NCI-H460 (cell line): ENCODE results near the gene NRIP2. TPM values are rescaled to one million over a fixed set of nuclear protein-coding genes. Genes with fewer than 3 reads are reported as not detected.
A peak's percentile ranks its signal among the peaks of the same experiment; 100 is the strongest.
"Not testable (repeated sequence)": the region's sequence is repeated elsewhere in the genome, so short reads cannot be mapped to it uniquely, and the experiment has no call there.

ENCODE experiments used
- DNase-seq: peaks from one replicate; pipeline ENCODE4 v3.0.0-alpha.2; 2016; ENCODE audit warnings: low read depth; ENCODE audit errors: extremely low read depth
- polyA plus RNA-seq: library from polyadenylated mRNA; depleted of rRNA; stranded (reverse); fragments of >200 nt; gene quantifications from 2 replicates; pipeline ENCODE4 v1.2.3, GENCODE V29; 2014; cell fraction: nucleus; rRNA removed
- total RNA-seq: library from RNA; depleted of rRNA; stranded (reverse); fragments of >200 nt; shearing (Covaris generic); gene quantifications from 2 replicates; pipeline ENCODE4 v1.2.3, GENCODE V29; 2014; rRNA removed

Gene NRIP2, protein sequence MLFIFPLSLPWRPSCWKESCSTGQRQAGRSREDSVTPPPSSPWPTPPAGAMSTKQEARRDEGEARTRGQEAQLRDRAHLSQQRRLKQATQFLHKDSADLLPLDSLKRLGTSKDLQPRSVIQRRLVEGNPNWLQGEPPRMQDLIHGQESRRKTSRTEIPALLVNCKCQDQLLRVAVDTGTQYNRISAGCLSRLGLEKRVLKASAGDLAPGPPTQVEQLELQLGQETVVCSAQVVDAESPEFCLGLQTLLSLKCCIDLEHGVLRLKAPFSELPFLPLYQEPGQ
- not detected in 2 replicates for total RNA-seq
- polyA plus RNA-seq = not detected in 2 replicates

- no peak for DNase-seq
Measured at GRCh38 chr12:2834581-2835491, at the start of gene NRIP2. TSS of gene NRIP2 (minus strand) at chr12:2835035. CDS start at chr12:2834983, 52 bp downstream.

- no peak for DNase-seq
Measured at GRCh38 chr12:2879853-2880252, 45.0 kb upstream of the NRIP2 start.

- no peak for DNase-seq
Measured at GRCh38 chr12:2877953-2878732, 43.3 kb upstream of the NRIP2 start.

GRCh38 chr12:2877047-2877952 is 42.5 kb upstream of the NRIP2 start, which contains the start of the genes FOXM1 and RHNO1:
TSS of gene FOXM1 (minus strand) at chr12:2877174. CDS start at chr12:2874478, 2,696 bp downstream.
TSS of gene RHNO1 (plus strand) at chr12:2877223. CDS start at chr12:2885367, 8,144 bp downstream.
- DNase-seq = peak; percentile 73

- DNase-seq = no peak
Measured at GRCh38 chr12:2876431-2877046, 41.7 kb upstream of the NRIP2 start.

DNA sequence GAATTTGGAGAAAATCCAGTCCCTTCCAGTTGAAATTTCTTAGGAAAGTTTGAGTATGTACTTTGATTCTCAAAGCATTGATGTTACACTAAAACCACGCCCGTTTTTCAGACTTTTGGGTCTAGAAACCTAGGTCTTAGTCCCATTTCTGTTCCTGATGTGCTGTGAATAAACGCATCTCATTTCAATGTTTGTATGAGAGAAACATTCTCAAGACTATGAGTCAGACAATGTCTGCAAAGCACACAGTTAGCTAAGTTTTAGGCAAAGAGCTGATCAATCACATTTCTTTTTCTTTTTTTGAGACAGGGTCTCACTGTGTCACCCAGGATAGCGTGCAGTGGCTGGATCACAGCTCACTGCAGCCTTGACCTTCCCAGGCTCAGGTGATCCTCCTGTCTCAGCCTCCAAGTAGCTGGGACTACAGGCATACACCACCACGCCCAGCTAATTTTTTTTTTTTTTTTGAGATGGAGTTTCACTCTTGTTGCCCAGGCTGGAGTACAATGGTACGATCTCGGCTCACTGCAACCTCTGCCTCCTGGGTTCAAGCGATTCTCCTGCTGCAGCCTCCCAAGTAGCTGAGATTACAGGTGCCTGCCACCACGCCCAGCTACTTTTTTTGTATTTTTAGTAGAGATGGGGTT is 34.3 kb upstream of the NRIP2 start:
- not testable (repeated sequence) for DNase-seq

DNA sequence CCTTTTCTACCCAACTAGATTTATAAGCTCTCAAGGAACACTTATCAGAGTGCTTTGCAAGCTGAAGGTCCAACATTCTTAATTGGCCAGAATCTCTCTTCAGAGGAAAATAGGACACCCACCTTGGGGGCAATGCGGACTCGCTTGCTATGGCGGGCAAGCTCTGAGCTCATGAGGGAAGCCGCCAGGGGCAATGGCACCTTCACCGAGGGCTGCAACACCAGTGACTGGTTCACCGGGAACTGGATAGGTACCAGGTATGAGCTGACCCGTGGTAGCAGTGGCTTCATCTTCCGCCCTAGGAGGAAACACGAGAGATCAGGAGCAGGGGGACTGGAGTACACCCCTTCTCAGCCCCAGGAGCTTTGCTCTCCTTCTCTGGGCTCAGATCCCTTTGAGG is 29.4 kb upstream of the NRIP2 start:
- DNase-seq = no peak

DNA sequence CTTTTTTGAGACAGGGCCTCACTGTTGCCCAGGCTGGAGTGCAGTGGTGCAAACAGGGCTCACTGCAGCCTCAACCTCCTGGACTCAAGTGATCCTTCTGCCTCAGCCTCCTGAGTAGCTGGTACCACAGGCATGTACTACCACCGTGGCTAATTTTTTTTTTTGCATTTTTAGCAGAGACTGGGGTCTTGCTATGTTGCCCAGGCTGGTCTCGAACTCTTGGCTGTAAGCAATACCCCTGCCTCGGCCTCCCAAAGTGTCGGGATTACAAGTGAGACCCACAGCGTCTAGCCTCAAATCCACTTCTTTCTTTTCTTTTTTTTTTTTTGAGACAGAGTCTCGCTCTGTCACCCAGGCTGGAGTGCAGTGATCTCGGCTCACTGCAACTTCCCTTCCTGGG is 28.6 kb upstream of the NRIP2 start:
- not testable (repeated sequence) for DNase-seq

DNA sequence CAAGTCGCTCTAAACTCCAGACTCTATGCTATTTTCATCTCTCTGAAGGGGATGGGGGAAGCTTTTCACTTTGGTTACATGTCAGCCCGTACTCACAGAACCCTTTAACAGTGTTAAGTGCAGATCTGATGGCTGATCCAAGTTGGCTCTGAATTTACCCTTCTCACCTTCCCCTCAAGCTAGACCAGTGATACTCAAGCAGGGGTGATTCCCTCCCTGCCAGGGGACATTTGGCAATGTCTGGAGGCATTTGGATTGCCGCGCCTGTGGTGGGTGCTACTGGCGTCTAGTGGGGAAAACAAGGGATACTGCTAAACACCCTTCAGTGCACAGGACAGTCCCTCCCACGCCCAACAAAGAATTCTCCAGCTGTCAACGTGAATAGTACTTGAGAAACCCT is 28.0 kb upstream of the NRIP2 start:
- DNase-seq = no peak

DNA sequence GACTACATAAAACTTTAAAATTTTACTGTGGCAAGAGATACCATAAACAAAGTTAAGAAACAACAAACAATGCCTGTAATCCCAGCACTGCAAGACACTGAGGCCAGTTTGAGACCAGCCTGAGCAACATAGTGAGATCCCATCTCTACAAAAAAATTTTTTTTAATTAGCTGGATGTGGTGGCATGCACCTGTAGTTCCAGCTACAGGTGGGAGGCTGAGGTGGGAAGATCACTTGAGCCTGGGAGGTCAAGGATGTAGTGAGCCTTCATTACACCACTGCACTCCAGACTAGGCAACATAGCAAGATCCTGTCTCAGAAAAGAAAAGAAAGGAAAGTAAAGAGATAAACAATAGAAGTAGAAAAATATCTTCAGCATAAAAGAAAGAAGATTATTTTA is 25.3 kb upstream of the NRIP2 start:
- DNase-seq = no peak

DNA sequence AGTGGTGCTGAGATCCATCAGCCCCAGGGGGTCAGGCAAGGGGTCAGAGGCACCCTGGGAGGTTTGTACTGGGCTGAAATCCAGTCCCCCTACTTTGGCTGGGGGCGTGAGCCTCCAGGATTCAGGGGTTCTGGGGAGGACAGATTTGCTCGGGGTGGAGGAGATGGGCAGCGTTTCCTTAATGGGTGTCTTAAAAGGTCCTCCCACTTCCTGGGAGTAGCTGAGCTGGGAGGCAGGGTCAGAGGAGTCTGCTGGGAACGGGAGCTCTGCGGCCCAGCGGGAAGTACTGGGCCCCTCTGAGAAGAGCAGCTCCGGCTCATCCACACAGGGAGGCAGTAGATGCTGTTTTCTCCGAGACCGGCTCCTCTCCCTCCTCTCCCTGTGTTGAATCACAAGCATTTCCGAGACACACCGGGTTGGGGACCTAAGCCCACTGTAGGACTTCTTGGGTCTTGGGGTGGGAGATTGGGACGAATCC is 24.1 kb upstream of the NRIP2 start:
- DNase-seq = no peak

GRCh38 chr12:2858334-2858733 is 23.5 kb upstream of the NRIP2 start:
- no peak for DNase-seq

DNA sequence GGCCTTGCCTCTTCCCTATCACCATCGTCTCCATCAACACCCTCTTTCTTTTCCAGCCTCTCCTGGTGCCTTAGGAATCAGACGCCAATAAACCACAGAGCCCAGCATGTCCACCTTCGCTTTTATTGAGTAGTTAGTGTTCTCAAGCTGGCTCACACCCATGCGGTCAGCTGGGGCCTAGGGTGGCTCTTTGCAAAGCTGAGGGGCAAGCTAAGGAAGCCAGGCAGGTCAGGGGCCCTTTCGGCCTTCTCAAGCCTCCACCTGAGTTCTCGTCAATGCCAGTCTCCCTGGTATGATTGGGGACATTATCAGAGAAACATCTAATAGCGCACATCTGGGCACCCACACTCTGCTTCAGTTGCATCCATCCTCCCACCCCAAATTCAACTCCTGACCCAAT is 22.7 kb upstream of the NRIP2 start:
- DNase-seq = no peak

DNA sequence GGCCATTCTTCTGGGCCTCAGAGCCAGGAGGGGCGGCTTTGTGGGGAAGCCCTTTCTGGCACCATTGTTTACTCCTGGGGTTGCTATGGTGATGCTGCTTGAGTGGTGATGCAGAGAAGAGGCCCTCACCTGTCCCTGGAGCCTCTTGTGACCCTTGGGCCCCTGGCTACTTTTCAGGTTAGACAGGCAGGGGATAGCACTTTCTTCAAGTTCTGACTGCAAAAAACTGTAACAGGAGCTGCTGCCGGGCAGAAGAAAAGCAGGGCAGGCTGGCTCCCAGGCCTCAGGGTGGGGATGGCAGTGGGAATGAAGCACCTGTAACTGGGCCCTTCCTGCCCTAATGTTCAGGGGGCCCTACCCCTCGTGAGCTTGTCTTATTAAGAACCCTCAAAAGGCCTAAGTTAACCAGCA is 22.2 kb upstream of the NRIP2 start, which contains the start of gene TEX52:
Gene TEX52, minus strand, starts transcription at position 19 of the 411 bp plus-strand sequence. Its CDS starts 13 bp downstream, at position 6.
- DNase-seq = no peak

GRCh38 chr12:2856051-2856450 is 21.2 kb upstream of the NRIP2 start:
- no peak for DNase-seq

- no peak for DNase-seq
Measured at GRCh38 chr12:2855546-2855945, 20.7 kb upstream of the NRIP2 start.

DNA sequence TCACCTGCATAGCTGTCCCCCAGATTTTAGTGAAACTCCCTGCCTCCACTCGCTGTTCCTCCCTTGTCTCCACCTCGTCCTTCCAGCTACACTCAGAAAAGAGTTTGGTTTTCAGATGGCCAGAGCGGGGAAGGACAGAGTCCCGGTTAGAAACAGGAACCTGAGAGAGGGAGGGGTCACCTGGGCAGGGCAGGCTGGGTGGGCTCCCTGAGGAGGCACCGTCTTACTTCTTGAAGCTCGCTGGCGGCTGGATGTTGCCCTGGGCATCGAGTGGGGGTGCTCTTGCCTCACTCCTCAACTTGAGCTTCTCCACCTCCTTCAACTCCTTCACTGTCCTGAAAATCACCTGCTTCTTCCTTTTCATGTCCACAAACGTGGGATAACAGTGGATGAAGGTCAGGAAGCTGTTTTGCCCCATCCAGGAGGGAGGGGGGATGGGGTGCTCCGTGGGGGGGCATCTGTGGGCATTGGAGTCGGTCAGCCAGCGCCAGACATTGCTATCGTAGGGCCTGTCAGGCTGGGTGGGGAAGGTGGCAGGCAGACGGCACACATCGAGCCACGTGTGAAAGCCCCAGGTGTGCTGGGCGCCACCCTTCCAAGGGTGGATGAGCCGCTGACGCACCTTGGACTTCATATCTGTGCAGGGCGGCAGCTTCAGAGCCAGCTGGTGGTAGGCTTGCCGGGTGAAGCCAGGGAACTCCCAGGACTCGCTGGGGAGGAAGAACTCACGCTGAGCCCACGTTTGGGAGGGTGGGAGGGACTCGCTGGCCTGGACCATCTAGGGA is 20.0 kb upstream of the NRIP2 start:
- DNase-seq = no peak

- DNase-seq = peak; percentile 56
Measured at GRCh38 chr12:2853626-2854025, 18.8 kb upstream of the NRIP2 start.
